NCI-H748 (cell line): ENCODE measurements around the gene RAMP1.
"Not testable (repeated sequence)": the region's sequence is repeated elsewhere in the genome, so short reads cannot be mapped to it uniquely, and the experiment has no call there.

Experiments
- DNase-seq: peaks from one replicate; lab custom pipeline; 2025; ENCODE audit not compliant: unreplicated experiment; lab: John Stamatoyannopoulos, UW

Gene RAMP1

DNA sequence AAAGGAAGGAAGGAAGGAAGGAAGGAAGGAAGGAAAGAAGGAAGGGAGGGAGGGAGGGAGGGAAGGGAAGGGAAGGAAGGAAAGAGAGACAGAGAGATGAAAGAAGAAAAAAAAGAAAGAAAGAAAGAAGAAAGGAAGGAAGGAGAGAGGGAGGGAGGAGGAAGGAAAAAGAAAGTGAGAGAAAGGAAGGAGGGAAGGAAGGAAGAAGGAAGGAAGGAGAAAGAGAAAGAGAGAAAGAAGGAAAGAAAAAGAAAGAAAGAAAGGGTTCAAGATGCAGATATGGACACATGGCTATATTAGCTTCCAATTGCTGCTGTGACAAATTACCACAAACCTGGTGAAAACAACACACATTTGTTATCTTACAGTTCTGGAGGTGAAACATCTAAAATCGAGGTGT is 87.0 kb downstream of the RAMP1 start:
- no peak for DNase-seq

- DNase-seq: not testable (repeated sequence)
These were observed 91.9 kb downstream of the RAMP1 start for GRCh38 chr2:237951354-237951753.

DNA sequence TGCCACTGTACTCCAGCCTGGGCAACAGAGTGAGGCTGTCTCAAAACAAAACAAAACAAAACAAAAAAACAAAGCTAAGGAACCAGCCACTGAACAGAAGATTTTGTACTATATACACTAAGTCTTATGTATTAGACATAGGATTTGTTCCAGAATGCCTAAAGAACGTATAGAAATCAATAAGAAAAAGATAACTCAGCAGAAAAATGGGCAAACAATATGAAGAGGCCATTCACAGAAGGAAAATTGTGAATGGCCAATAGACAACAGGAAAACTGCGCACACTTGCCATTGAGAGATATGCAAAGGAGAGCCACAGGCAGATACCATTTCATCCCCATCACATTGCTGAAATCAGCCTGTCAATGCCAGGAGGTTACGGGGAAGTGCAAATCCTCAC is 92.5 kb downstream of the RAMP1 start:
- no peak for DNase-seq

- no peak for DNase-seq
These were observed 93.4 kb downstream of the RAMP1 start for GRCh38 chr2:237952851-237953250.

DNA sequence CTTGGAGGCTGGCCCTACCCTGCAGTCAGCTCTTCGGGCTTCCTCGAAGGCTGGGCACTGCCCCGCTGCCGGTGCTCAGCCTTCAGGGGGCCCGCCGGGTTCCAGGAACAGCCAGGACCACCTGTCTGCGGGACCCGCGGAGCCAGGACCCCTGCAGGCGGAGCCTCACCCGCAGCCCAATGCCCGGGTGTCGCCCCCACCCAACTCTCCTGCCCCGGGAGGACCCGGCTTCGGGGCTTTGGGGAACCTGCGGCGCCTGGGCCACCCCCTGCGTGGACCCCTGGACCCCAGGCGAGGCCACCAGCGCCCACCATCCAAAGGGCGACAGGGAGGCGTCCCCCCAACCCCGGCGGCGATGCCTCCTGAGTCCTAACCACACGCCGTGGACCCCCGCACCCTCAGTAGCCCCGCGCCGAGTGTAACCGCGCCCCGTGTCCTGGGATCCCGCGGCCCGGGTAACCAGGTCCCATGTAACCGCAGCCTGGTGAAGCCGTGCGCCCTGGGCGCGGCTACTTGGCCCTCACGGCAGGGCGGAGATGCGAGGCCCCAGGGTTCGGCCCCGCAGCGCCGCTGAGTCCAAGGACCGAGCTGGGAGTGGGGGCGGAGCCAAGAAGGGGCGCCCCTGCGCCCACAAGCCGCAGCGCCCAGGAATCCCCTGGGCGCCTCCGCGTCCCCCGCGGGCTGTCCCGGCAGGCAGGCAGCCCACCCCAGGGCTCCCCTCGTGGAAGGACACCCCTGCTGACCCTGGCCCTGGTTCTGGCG is 96.4 kb downstream of the RAMP1 start:
- DNase-seq: no peak

DNA sequence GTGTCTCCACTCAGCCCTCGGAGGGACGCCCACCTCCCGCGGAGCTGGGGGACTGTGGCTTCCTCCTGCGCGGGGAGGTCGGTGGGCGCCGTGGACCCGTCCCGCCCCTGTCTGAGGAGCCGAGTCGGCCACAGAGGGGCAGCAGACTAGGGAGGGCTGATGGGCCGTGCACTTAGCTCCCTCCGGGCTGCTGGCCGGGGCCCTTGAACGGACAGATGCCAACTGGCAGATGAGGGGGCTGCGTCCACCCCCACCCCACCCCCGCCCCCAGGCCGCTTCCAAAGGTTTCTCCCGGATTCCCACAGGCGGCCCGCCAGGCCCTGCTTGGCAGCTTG is 96.9 kb downstream of the RAMP1 start:
- DNase-seq: no peak

DNA sequence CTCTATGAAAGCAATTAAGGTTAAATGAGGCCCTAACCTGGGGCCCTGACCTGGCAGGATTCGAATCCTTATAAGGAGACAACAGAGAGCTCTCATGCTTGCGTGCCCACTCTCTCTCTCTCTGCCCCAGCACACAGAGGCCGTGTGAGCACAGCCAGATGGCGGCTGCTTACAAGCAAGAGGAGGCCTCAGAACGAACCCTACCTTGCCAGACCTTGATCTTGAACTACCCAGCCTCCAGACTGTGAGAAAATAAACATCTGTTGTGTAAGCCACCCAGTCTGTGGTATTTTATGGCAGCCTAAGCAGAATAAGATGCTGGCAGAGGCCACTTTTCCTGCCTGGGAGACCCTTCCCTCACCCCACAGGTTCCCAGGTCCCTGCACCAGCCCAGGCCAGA is 102.2 kb downstream of the RAMP1 start:
- no peak for DNase-seq
